ENCODE measurements around the gene ZFYVE26.

ZFYVE26 gene

DNA sequence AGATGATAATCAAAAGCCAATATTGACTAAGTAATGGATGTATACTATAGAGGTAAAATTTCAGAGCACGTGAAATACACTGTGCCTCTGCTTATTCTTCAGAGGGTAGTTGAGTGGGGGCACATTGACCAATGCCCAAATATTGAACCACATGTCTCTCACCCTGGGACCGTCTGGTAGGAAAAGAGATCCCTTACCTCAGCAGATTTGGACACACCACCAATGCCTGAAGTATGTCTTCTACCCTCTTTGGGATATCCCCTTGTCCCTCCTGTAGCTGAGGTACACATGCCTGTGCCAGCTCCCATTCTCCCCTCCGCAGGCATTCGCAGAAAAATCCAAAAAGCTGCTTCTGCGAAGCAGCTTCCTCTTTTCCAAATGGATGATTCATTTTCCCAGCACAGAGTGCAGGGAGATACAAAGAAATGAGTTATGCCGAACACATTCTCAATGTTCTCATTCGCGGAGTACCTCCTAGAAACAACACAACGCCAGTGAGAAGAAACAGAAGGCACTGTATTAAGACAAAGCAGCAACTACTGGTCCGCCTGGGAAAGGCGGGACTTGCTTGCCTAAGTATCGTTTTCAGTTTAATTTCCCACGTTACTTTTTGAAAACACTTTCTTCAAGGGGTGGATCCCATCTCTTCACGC is 691 bp downstream of the ZFYVE26 start:
- DNase-seq: no peak

DNA sequence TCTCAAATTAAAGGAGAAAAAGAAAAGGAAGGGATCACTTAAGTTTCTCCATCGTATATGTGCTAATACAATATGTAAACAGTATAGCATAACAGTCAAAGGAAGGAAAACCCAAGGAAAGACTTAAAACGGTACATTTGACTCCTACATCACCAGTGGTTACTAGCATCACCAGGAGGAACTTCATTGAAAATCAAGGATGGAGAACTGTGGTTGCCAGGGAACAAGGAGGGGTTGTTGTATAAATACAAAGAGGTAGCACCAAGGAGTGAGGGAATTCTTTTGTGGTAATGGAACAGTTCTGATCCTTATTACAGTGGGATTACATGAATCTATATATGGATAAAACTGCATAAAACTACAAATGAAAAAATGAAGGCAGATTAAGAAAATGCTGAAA is 1.6 kb downstream of the ZFYVE26 start:
- no peak for DNase-seq

GRCh38 chr14:67806246-67806645 is 10.1 kb downstream of the ZFYVE26 start:
- no peak for DNase-seq

DNA sequence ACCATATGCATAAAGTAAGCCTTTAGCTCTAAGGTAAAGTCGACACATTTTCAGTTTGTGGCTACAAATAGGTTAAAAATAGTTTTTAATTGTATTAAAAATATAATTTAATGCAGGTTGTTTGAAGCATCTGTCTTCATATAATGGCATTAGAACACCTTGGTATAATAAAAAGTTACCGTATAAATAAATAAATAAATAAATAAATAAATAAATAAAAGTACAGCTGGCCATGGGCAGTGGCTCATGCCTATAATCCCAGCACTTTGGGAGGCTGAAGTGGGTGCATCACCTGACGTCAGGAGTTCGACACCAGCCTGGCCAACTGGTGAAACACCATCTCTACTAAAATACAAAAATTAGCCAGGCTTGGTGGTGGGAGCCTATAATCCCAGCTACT is 15.6 kb downstream of the ZFYVE26 start:
- DNase-seq: no peak

DNA sequence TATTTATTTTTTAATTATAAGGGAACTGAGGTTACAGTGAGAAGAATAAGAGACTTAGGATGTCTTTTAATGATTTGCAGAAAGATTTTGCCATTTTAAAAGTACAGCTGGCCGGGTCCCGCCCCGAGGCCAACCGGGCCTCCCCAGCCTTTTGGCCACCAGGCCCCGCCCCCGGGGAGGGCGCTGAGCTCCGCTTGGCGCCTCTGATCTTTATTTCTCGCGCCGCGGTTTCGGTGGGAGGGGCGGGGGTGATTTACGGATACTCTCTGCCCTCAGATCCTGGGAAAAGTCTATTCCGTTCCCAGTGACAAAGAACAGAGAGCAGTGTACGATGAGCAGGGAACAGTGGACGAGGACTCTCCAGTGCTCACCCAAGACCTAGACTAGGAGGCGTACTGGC is 17.7 kb downstream of the ZFYVE26 start:
- no peak for DNase-seq

DNA sequence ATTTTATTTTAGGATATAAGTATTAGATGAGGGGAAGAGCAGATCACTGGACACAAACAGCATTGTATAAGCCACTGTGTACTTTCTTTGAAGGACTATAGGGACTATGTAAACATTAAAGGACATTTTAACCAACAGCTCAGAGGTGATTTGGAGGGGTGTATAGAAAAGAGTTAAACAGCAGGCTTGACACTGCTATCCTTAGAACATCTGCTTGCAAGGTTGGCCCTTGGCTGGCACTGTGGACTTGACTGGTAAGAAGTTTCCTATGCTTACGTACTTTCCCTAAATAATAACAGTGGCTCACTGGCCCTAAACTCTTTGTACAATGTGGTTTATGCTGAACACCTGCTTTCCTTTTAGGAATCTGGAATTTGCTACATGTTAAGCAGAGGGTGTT is 28.7 kb downstream of the ZFYVE26 start:
- no peak for DNase-seq

GRCh38 chr14:67785270-67786109 is 30.9 kb downstream of the ZFYVE26 start:
- no peak for DNase-seq

GRCh38 chr14:67784244-67784823 is 32.1 kb downstream of the ZFYVE26 start:
- DNase-seq: no peak

GRCh38 chr14:67782090-67782489 is 34.3 kb downstream of the ZFYVE26 start:
- DNase-seq: no peak

DNA sequence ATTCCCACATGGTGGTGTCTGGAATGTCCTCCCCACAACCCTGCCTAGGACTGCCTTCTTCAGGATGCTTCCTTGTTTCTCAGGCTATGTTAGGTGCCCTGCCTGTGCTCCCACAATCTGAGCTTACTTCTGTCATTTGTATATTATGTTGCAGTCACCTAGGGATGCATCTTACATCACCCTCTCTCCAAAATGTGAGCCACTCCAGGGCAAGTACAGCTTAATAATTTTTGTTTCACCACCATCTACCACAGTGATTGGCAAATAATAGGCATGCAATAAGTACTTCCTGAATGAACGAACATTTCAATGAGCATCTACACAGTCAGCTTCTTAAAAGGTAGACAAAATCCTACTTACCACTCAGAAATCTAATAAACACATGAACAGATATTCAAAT is 37.6 kb downstream of the ZFYVE26 start:
- no peak for DNase-seq

- no peak for DNase-seq
Measured at GRCh38 chr14:67776653-67777322, 39.6 kb downstream of the ZFYVE26 start.

- DNase-seq: no peak
Measured at GRCh38 chr14:67773844-67774377, 42.5 kb downstream of the ZFYVE26 start.

- DNase-seq: no peak
Measured at GRCh38 chr14:67768219-67768618, 48.2 kb downstream of the ZFYVE26 start.

DNA sequence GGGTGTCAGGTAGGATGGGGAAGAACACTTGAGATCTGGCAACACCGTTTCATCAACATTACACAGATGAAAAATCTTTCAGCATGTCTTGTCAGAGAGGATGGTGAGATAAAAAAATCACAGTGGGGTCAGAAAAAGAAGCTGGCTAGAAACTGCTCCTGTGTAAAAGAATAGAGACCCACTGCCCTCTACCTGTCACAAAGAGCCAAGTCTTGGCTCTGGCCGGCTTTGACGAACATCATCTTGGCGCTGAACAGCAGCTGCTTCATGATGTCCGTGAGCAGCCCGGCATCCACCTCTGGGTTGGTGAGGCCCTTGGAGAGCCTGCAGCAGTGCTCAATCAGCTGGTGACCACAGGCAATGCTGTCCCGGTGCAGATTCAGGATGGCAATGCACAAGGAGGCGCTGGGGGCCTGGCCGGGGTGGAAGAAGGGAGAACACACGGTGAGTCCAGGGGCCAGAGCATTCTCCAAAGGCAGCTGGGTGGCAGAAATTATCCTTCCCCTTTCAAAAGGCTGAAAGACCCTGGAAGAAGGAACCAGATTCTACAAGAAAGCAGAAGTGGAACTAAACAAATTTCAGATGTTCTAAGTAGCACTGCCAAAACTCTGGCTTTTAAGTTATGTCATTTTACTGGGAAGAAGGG is 50.2 kb downstream of the ZFYVE26 start:
- no peak for DNase-seq

GRCh38 chr14:67765192-67765834 is 51.1 kb downstream of the ZFYVE26 start:
- DNase-seq: no peak

GRCh38 chr14:67764496-67764895 is 51.9 kb downstream of the ZFYVE26 start:
- no peak for DNase-seq

DNA sequence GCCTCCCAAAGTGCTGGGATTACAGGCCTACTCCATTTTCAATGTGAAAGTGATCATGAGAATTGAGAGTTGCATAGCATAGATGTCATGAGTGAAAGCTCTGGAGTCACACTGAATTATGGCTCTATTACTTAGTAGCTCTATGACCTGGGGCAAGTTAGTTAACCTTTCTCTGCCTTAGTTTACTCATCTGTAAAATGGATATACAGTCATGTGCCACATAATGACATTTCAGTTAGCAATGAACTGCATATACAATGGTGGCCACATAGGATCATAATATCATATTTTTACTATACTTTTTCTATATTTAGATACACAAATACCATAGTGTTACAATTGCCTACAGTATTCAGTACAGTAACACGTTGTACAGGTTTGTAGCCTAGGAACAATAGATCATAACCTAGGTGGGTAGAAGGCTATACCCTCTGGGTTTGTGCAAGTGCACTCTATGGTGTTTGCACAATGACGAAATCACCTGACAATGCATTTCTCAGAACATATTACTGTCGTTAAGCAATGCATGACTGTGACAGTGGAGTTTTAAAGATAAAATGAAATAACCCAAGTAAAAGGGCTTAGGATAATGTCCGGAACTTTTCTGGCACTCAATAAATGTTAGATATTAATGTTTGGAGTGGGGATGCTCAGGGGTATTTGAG is 53.1 kb downstream of the ZFYVE26 start:
- no peak for DNase-seq

GRCh38 chr14:67762051-67762450 is 54.3 kb downstream of the ZFYVE26 start:
- no peak for DNase-seq

- no peak for DNase-seq
Measured at GRCh38 chr14:67759916-67760315, 56.5 kb downstream of the ZFYVE26 start.

DNA sequence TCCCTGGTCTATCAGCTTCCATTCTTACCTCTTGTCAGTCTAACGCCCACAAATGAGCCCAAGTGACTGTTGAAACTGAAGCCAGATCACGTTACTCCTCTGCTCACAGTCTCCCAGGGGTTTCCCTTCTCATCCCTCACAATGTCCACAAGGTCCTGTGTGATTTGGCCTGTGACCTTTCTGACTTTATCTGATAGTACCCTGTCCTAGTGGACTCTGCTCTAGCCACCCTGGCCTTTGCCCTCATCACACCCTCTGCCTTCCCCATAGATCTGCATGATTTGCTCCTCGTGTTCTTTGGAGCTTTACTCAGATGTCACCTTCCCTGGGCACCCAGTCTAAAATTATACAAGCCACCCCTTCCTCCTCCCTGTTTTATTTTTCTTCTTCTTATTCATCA is 59.2 kb downstream of the ZFYVE26 start:
- DNase-seq: no peak

DNA sequence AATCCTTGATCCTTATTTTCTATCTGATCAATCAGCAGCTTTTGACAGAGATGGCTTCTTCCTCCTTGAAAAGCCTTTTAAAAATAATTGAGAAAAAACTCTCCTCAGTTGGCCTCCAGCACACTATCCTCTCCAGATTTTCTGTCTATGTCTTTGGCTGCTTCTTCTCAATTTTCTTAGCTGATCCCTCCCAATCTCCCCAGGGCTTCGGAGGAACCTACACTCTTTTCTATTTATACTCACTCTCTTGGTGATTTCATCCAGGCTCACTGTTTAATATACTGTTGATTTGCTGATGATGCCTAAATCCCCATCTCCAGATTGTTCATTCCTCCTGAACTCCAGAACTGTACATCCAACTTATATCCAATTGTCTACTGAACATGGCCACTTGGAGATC is 59.9 kb downstream of the ZFYVE26 start:
- DNase-seq: no peak

All from activated T-cell treated with anti-CD3 and anti-CD28 coated beads, Interleukin-2, amount 50 U/mL, for 1 hour (primary cell).